Ishikawa (cell line): ENCODE measurements around the gene GFRA1.

Experiments
- CEBPB ChIP-seq: IDR thresholded peaks from 2 replicates; pipeline ENCODE4 v1.6.1; 2012
- CREB1 ChIP-seq: IDR thresholded peaks from 2 replicates; pipeline ENCODE4 v1.6.1; 2012; ENCODE audit warnings: low read depth
- EGR1 ChIP-seq: IDR thresholded peaks from 2 replicates; pipeline ENCODE4 v1.6.1; 2012
- EP300 ChIP-seq: IDR thresholded peaks from 2 replicates; pipeline ENCODE4 v1.6.1; 2012; ENCODE audit warnings: borderline replicate concordance
- FOXM1 ChIP-seq: IDR thresholded peaks from 2 replicates; pipeline ENCODE4 v1.6.1; 2012; ENCODE audit warnings: low read depth, borderline replicate concordance
- NFIC ChIP-seq: IDR thresholded peaks from 2 replicates; pipeline ENCODE4 v1.6.1; 2012
- RAD21 ChIP-seq: IDR thresholded peaks from 2 replicates; pipeline ENCODE4 v1.6.1; 2012; ENCODE audit warnings: low read depth
- TAF1 ChIP-seq: IDR thresholded peaks from 2 replicates; pipeline ENCODE4 v1.6.1; 2012; ENCODE audit warnings: low read depth, mild to moderate bottlenecking
- TEAD4 ChIP-seq: IDR thresholded peaks from 2 replicates; pipeline ENCODE4 v1.6.1; 2012
- YY1 ChIP-seq: IDR thresholded peaks from 2 replicates; pipeline ENCODE4 v1.6.1; 2012; ENCODE audit warnings: low read depth
- ZBTB7A ChIP-seq: IDR thresholded peaks from 2 replicates; pipeline ENCODE4 v1.6.1; 2012; ENCODE audit warnings: low read depth
- TF ChIP-seq, protein P1 (sequence below): IDR thresholded peaks from 2 replicates; pipeline ENCODE4 v1.6.1; 2012; ENCODE audit warnings: low read depth, mild to moderate bottlenecking
- TF ChIP-seq, protein P2 (sequence below): IDR thresholded peaks from 2 replicates; pipeline ENCODE4 v1.6.1; 2012
- TF ChIP-seq, protein P3 (sequence below): IDR thresholded peaks from 2 replicates; pipeline ENCODE4 v1.6.1; 2012

DNA sequence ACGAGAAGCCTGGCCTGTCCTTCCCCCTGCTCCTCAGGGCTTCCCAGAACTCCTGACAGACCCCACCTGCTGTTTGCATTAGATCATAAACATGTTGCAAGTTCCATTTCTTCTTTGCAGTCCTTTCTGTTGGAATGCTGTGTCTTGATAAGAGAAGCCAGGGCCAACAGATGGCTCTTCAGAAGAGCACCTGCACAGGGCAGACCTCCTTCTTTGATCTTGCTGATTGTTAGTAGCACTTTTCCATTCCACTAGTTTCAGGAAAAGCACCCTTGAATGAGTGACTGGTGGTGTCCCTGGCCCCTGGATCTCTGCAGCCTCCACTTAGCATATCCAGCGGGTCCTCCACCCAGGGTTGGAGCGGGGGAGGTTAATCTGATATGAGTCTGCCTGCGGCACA is 243.2 kb downstream of the GFRA1 start:
- TF ChIP-seq, protein P1, sequence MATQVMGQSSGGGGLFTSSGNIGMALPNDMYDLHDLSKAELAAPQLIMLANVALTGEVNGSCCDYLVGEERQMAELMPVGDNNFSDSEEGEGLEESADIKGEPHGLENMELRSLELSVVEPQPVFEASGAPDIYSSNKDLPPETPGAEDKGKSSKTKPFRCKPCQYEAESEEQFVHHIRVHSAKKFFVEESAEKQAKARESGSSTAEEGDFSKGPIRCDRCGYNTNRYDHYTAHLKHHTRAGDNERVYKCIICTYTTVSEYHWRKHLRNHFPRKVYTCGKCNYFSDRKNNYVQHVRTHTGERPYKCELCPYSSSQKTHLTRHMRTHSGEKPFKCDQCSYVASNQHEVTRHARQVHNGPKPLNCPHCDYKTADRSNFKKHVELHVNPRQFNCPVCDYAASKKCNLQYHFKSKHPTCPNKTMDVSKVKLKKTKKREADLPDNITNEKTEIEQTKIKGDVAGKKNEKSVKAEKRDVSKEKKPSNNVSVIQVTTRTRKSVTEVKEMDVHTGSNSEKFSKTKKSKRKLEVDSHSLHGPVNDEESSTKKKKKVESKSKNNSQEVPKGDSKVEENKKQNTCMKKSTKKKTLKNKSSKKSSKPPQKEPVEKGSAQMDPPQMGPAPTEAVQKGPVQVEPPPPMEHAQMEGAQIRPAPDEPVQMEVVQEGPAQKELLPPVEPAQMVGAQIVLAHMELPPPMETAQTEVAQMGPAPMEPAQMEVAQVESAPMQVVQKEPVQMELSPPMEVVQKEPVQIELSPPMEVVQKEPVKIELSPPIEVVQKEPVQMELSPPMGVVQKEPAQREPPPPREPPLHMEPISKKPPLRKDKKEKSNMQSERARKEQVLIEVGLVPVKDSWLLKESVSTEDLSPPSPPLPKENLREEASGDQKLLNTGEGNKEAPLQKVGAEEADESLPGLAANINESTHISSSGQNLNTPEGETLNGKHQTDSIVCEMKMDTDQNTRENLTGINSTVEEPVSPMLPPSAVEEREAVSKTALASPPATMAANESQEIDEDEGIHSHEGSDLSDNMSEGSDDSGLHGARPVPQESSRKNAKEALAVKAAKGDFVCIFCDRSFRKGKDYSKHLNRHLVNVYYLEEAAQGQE = no peak
- TF ChIP-seq EP300 (no peak), TAF1 (no peak), ZBTB7A (no peak), CEBPB (no peak), RAD21 (no peak), YY1 (no peak), CREB1 (no peak), NFIC (no peak), TEAD4 (no peak), FOXM1 (no peak), EGR1 (no peak)
- TF ChIP-seq, protein P2, sequence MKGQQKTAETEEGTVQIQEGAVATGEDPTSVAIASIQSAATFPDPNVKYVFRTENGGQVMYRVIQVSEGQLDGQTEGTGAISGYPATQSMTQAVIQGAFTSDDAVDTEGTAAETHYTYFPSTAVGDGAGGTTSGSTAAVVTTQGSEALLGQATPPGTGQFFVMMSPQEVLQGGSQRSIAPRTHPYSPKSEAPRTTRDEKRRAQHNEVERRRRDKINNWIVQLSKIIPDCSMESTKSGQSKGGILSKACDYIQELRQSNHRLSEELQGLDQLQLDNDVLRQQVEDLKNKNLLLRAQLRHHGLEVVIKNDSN = no peak
- TF ChIP-seq, protein P3, sequence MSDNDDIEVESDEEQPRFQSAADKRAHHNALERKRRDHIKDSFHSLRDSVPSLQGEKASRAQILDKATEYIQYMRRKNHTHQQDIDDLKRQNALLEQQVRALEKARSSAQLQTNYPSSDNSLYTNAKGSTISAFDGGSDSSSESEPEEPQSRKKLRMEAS = no peak
